Calu3 (cell line): ENCODE measurements around the gene RHBG. TPM values are rescaled to one million over a fixed set of nuclear protein-coding genes. Genes with fewer than 3 reads are reported as not detected.
A peak's percentile ranks its signal among the peaks of the same experiment; 100 is the strongest.

Experiments used
- BruUV-seq: library from RNA; stranded (reverse); fragments of 400-500 nt; replicated peaks from 2 replicates; lab custom pipeline; 2021; lab: Mats Ljungman, UMichigan
- CTCF ChIA-PET: fragments of 300-600 bp; sonication (Branson Sonifier 250); formaldehyde crosslinking; loops from one replicate; lab custom pipeline; 2022; ENCODE audit warnings: antibody characterized with exemption; lab: Charles Lee
- DNase-seq: peaks from one replicate; pipeline ENCODE4 v3.0.0; 2022
- H3K27ac Mint-ChIP-seq: one replicate; pipeline ENCODE4 v1.8.0; 2022; ENCODE audit warnings: mixed read lengths; ENCODE audit not compliant: unreplicated experiment
- H3K27me3 Mint-ChIP-seq: one replicate; pipeline ENCODE4 v1.8.0; 2022; ENCODE audit warnings: mixed read lengths; ENCODE audit not compliant: unreplicated experiment
- H3K36me3 Mint-ChIP-seq: one replicate; pipeline ENCODE4 v1.8.0; 2022; ENCODE audit warnings: mild to moderate bottlenecking, moderate library complexity, mixed read lengths; ENCODE audit not compliant: insufficient read depth, unreplicated experiment
- H3K4me1 Mint-ChIP-seq: one replicate; pipeline ENCODE4 v1.8.0; 2022; ENCODE audit warnings: mild to moderate bottlenecking, low read depth, mixed read lengths; ENCODE audit not compliant: unreplicated experiment
- H3K4me3 Mint-ChIP-seq: one replicate; pipeline ENCODE4 v1.8.0; 2022; ENCODE audit warnings: mild to moderate bottlenecking, low read depth, moderate library complexity, mixed read lengths; ENCODE audit not compliant: unreplicated experiment
- H3K9me3 Mint-ChIP-seq: one replicate; pipeline ENCODE4 v1.8.0; 2022; ENCODE audit warnings: low read depth, mixed read lengths; ENCODE audit not compliant: unreplicated experiment
- CTCF ChIP-seq: fragments of 200-600 bp; IDR thresholded peaks from one replicate; pipeline ENCODE4 v1.8.0; 2022; ENCODE audit warnings: antibody characterized with exemption; ENCODE audit not compliant: unreplicated experiment
- intact Hi-C: fragments of 100-400 bp; cut with micrococcal nuclease; formaldehyde crosslinking; loops from one replicate; pipeline ENCODE4 v1.10.0; 2022; ENCODE audit not compliant: unreplicated experiment
- total RNA-seq: library from RNA; stranded (reverse); gene quantifications from 2 replicates; pipeline ENCODE4 v1.2.3, GENCODE V29; 2022

RHBG gene
- total RNA-seq, 1 experiment from 2014 or later = 0.26 TPM

- Mint-ChIP-seq H3K36me3 (peaks cover 5% of the 10 kb centered on the region), H3K27ac (no peak overlapping the region), H3K4me3 (no peak overlapping the region), H3K9me3 (no peaks in the 10 kb centered on the region), H3K27me3 (peaks cover 68% of the 10 kb centered on the region), H3K4me1 (no peaks in the 10 kb centered on the region)
- TF ChIP-seq CTCF = no peak
- BruUV-seq = no TSS peak
- CTCF ChIA-PET = interaction anchor here (1.6 kb wide), 1 partner anchor 13 kb away, joined by 4 read pairs; no protein-coding TSS in a partner anchor
- DNase-seq = no peak
- intact Hi-C loops = no loop called here
Observed at GRCh38 chr1:156357977-156358376, 11.0 kb upstream of the RHBG start.

- Mint-ChIP-seq H3K4me1 (no peaks in the 10 kb centered on the region), H3K36me3 (peaks cover 5% of the 10 kb centered on the region), H3K27ac (no peak overlapping the region), H3K9me3 (no peaks in the 10 kb centered on the region), H3K4me3 (no peak overlapping the region), H3K27me3 (peaks cover 68% of the 10 kb centered on the region)
- intact Hi-C loops = no loop called here
- DNase-seq = no peak
- CTCF ChIA-PET = interaction anchor here (0.6 to 1.6 kb wide), 5 partner anchors 14 to 1341 kb away, joined by 3 to 9 read pairs (median 4); no protein-coding TSS in a partner anchor
- TF ChIP-seq CTCF = no peak
- no TSS peak for BruUV-seq
Observed at GRCh38 chr1:156358641-156359040, 10.4 kb upstream of the RHBG start.

- Mint-ChIP-seq H3K27me3 (peaks cover 73% of the 10 kb centered on the region), H3K4me3 (no peak overlapping the region), H3K4me1 (no peaks in the 10 kb centered on the region), H3K27ac (no peak overlapping the region), H3K9me3 (no peaks in the 10 kb centered on the region), H3K36me3 (peaks cover 5% of the 10 kb centered on the region)
- CTCF ChIA-PET = interaction anchor here (0.5 to 1.6 kb wide), 8 partner anchors 10 to 1342 kb away, joined by 3 to 9 read pairs (median 4); partner anchors contain the start of gene ADAM15
- no peak for TF ChIP-seq CTCF
- DNase-seq = no peak
- intact Hi-C loops = no loop called here
- BruUV-seq = no TSS peak
Observed at GRCh38 chr1:156359249-156359648, 9.8 kb upstream of the RHBG start.

GRCh38 chr1:156359973-156360372, 9.0 kb upstream of the RHBG start:
- H3K36me3 Mint-ChIP-seq = peaks cover 5% of the 10 kb centered on the region
- no peaks in the 10 kb centered on the region for H3K9me3 Mint-ChIP-seq
- CTCF ChIA-PET = interaction anchor here (0.5 to 1.6 kb wide), 4 partner anchors 11 to 86 kb away, joined by 3 to 9 read pairs (median 7); no protein-coding TSS in a partner anchor
- H3K27me3 Mint-ChIP-seq = peaks cover 74% of the 10 kb centered on the region
- peak; percentile 24 for DNase-seq
- intact Hi-C loops = no loop called here
- peak; percentile 16 for TF ChIP-seq CTCF
- H3K27ac Mint-ChIP-seq = no peak overlapping the region
- no TSS peak for BruUV-seq
- H3K4me3 Mint-ChIP-seq = no peak overlapping the region
- H3K4me1 Mint-ChIP-seq = no peaks in the 10 kb centered on the region
